Loucy (cell line): Measurements from ENCODE around the gene SLC38A9.

Source experiments
- H2AFZ ChIP-seq: fragments of 200-600 bp; sonication (generic); 2 replicates; pipeline ENCODE4 v1.6.0; 2016; ENCODE audit warnings: antibody characterized with exemption, mild to moderate bottlenecking, low read length, moderate library complexity
- H3F3A ChIP-seq: fragments of 200-600 bp; 2 replicates; pipeline ENCODE4 v1.6.0; 2016; ENCODE audit warnings: antibody characterized with exemption, low read depth, mild to moderate bottlenecking
- H3K27me3 ChIP-seq: fragments of 200-600 bp; sonication (generic); 2 replicates; pipeline ENCODE4 v1.6.1; 2014; ENCODE audit warnings: low read length, mild to moderate bottlenecking; ENCODE audit not compliant: insufficient read depth, poor library complexity, severe bottlenecking
- H3K36me3 ChIP-seq: fragments of 200-600 bp; sonication (generic); 2 replicates; pipeline ENCODE4 v1.6.1; 2016; ENCODE audit warnings: low read length; ENCODE audit not compliant: insufficient read depth
- H3K4me1 ChIP-seq: fragments of 200-600 bp; sonication (generic); 2 replicates; pipeline ENCODE4 v1.5.1; 2014; ENCODE audit warnings: low read length, mild to moderate bottlenecking; ENCODE audit not compliant: insufficient read depth, poor library complexity, severe bottlenecking
- H3K4me2 ChIP-seq: fragments of 200-600 bp; sonication (generic); 2 replicates; pipeline ENCODE4 v1.6.0; 2014; ENCODE audit warnings: antibody characterized with exemption, low read length, low read depth, mild to moderate bottlenecking; ENCODE audit not compliant: poor library complexity, severe bottlenecking
- H3K4me3 ChIP-seq: fragments of 200-600 bp; sonication (generic); 2 replicates; pipeline ENCODE4 v1.5.1; 2014; ENCODE audit warnings: low read length, mild to moderate bottlenecking, mixed read lengths; ENCODE audit not compliant: poor library complexity, severe bottlenecking
- H3K79me2 ChIP-seq: fragments of 200-600 bp; sonication (generic); 2 replicates; pipeline ENCODE4 v1.6.1; 2014; ENCODE audit warnings: low read length; ENCODE audit not compliant: insufficient read depth
- H3K9ac ChIP-seq: fragments of 200-600 bp; sonication (generic); 2 replicates; pipeline ENCODE4 v1.6.0; 2014; ENCODE audit warnings: mild to moderate bottlenecking, low read depth, low read length, moderate library complexity; ENCODE audit not compliant: poor library complexity, severe bottlenecking
- H3K9me2 ChIP-seq: fragments of 200-600 bp; sonication (generic); replicated peaks from 2 replicates; pipeline ENCODE4 v1.6.1; 2016; ENCODE audit warnings: low read depth, low read length, mixed read lengths
- H3K9me3 ChIP-seq: fragments of 200-600 bp; sonication (generic); 2 replicates; pipeline ENCODE4 v1.6.1; 2014; ENCODE audit warnings: mild to moderate bottlenecking, antibody characterized with exemption, low read length, low read depth; ENCODE audit not compliant: insufficient read depth
- H4K20me1 ChIP-seq: fragments of 200-600 bp; sonication (generic); 2 replicates; pipeline ENCODE4 v1.6.0; 2014; ENCODE audit warnings: antibody characterized with exemption, low read length, mild to moderate bottlenecking; ENCODE audit not compliant: insufficient read depth, poor library complexity, severe bottlenecking
- EZH2phosphoT487 ChIP-seq: fragments of 200-600 bp; IDR thresholded peaks from 2 replicates; pipeline ENCODE4 v1.6.1; 2018; ENCODE audit warnings: antibody characterized with exemption, mild to moderate bottlenecking, moderate library complexity, borderline replicate concordance
- TF ChIP-seq, protein P1 (sequence below): fragments of 200-600 bp; sonication (generic); conservative IDR thresholded peaks from 2 replicates; pipeline ENCODE4 v1.5.1; 2014; ENCODE audit warnings: mild to moderate bottlenecking, antibody characterized with exemption, low read length

The SLC38A9 gene

DNA sequence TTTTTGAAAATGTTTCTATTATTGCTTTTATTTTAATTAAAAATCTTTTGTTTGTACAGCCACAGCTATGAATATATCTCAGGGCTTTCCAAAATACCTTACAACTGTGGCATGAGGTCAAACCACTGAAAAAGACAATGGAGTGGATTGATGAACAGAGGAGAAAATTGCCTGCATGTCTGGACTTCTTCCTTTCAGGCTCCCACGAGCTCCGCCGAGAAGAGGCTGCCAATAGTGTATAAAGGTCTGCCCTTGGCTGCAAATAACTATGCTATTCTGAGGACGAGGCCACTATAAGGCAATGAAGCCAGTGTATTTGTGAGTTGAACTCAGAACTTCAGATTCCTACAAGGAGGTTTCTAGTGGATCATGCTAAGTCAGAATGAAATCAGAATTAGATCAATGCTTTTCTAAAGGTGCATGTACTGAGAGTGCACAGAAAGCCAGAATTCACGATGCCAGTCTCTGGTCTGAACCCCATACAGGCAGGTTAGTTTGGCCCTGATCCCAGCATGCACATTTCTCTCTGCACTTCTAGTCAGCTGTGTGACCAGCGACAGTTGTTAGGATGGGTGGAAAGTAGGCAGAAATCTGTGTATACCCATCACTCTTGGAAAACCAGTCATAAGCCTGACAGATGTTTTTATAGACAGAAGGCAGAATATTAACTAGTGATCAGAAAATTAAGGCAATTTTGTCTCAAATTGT is 134.6 kb downstream of the SLC38A9 start:
- Histone ChIP-seq H3K9me3 (no peaks in the 10 kb centered on the region), H3K4me2 (no peak overlapping the region), H3F3A (no peaks in the 10 kb centered on the region), H3K4me1 (peaks cover 16% of the 10 kb centered on the region), H3K36me3 (no peaks in the 10 kb centered on the region), H2AFZ (no peak overlapping the region), H3K4me3 (no peak overlapping the region), H3K9me2 (no peaks in the 10 kb centered on the region), H4K20me1 (no peaks in the 10 kb centered on the region), H3K79me2 (no peaks in the 10 kb centered on the region), H3K9ac (no peak overlapping the region), H3K27me3 (no peaks in the 10 kb centered on the region)
- TF ChIP-seq EZH2phosphoT487 = no peak
- TF ChIP-seq, protein P1, sequence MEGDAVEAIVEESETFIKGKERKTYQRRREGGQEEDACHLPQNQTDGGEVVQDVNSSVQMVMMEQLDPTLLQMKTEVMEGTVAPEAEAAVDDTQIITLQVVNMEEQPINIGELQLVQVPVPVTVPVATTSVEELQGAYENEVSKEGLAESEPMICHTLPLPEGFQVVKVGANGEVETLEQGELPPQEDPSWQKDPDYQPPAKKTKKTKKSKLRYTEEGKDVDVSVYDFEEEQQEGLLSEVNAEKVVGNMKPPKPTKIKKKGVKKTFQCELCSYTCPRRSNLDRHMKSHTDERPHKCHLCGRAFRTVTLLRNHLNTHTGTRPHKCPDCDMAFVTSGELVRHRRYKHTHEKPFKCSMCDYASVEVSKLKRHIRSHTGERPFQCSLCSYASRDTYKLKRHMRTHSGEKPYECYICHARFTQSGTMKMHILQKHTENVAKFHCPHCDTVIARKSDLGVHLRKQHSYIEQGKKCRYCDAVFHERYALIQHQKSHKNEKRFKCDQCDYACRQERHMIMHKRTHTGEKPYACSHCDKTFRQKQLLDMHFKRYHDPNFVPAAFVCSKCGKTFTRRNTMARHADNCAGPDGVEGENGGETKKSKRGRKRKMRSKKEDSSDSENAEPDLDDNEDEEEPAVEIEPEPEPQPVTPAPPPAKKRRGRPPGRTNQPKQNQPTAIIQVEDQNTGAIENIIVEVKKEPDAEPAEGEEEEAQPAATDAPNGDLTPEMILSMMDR = no peak

DNA sequence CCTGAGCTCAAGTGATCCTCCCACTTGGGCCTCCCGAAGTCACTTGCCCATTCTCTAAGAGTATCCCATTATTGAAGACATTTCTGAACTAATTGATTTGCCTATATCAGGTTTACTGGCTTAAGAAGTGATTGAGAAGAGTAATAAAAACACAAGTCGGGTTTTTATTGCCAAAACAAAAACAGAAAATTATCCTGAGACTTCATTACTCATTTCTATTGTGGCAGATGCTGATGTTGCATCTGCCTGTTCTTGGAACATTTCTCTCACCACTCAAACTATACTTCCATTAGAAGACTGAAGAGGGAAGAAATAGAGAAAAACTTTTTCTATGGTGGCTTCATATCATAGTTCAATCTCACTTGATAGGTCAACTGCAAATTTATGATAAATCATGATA is 135.5 kb downstream of the SLC38A9 start:
- H3K9me2 ChIP-seq = no peaks in the 10 kb centered on the region
- no peaks in the 10 kb centered on the region for H4K20me1 ChIP-seq
- peak overlapping the region; percentile 25 for H3K4me2 ChIP-seq
- H3K9ac ChIP-seq = no peak overlapping the region
- H3K4me3 ChIP-seq = no peak overlapping the region
- H2AFZ ChIP-seq = no peak overlapping the region
- no peaks in the 10 kb centered on the region for H3K27me3 ChIP-seq
- no peaks in the 10 kb centered on the region for H3F3A ChIP-seq
- no peaks in the 10 kb centered on the region for H3K9me3 ChIP-seq
- no peaks in the 10 kb centered on the region for H3K79me2 ChIP-seq
- H3K4me1 ChIP-seq = peaks cover 12% of the 10 kb centered on the region
- no peaks in the 10 kb centered on the region for H3K36me3 ChIP-seq
- TF ChIP-seq, protein P1 = no peak
- no peak for TF ChIP-seq EZH2phosphoT487
